Naive thymus-derived CD4-positive, alpha-beta T cell (primary cell): ENCODE measurements around the gene TNIK. TPM values are rescaled to one million over a fixed set of nuclear protein-coding genes. Genes with fewer than 3 reads are reported as not detected.

ENCODE experiments used
- ATAC-seq: fragments of 150-1000 bp; cut with Tn5 transposase; 2 replicates; pipeline ENCODE4 v1.10.0; 2021; ENCODE audit warnings: mild to moderate bottlenecking, moderate library complexity
- CTCF ChIA-PET: fragments of 350-600 bp; sonication (Branson Sonifier 250); formaldehyde crosslinking; loops from one replicate; lab custom pipeline; 2021; ENCODE audit warnings: antibody characterized with exemption; lab: Charles Lee
- POLR2A ChIA-PET: fragments of 350-600 bp; sonication (Branson Sonifier 250); formaldehyde crosslinking; loops from one replicate; lab custom pipeline; 2021; ENCODE audit warnings: antibody characterized with exemption, inconsistent platforms; lab: Charles Lee
- DNase-seq, 9 donors: peaks; one replicate each; pipeline versions ENCODE4 v3.0.0 to v3.0.0-alpha.2; 2020 to 2022; ENCODE audit warnings: mixed read lengths in 1 of 9
- H3K27ac ChIP-seq: one replicate; pipeline ENCODE4 v1.7.0; 2013; ENCODE audit warnings: mild to moderate bottlenecking, low read depth, low read length, moderate library complexity
- H3K27me3 ChIP-seq, 2 donors: one replicate each; pipeline ENCODE4 v1.7.0; 2013; ENCODE audit warnings: low read length in 2 of 2, mild to moderate bottlenecking in 2 of 2, moderate library complexity in 2 of 2; ENCODE audit not compliant: control insufficient read depth in 2 of 2, insufficient read depth in 2 of 2
- H3K36me3 ChIP-seq, 3 experiments: 1 replicate in 2 of 3; 2 replicates in 1 of 3; pipeline ENCODE4 v1.7.0; 2013; ENCODE audit warnings: low read length in 3 of 3, mild to moderate bottlenecking in 3 of 3, moderate library complexity in 1 of 3; ENCODE audit not compliant: insufficient read depth in 3 of 3, control insufficient read depth in 2 of 3
- H3K4me1 ChIP-seq, 2 donors: one replicate each; pipeline ENCODE4 v1.7.0; 2013; ENCODE audit warnings: low read length in 2 of 2, mild to moderate bottlenecking in 2 of 2, moderate library complexity in 1 of 2; ENCODE audit not compliant: control insufficient read depth in 2 of 2, insufficient read depth in 2 of 2
- H3K4me3 ChIP-seq: 2 replicates; pipeline ENCODE4 v1.7.0; 2013; ENCODE audit warnings: mild to moderate bottlenecking, low read length
- H3K9me3 ChIP-seq, 3 experiments: 1 replicate in 2 of 3; 2 replicates in 1 of 3; pipeline ENCODE4 v1.7.0; 2013; ENCODE audit warnings: low read length in 3 of 3; ENCODE audit not compliant: control insufficient read depth in 2 of 3
- H3K27ac Mint-ChIP-seq, 9 donors: one replicate each; pipeline ENCODE4 v1.8.0; 2020 to 2022; ENCODE audit warnings: mixed read lengths in 9 of 9, mild to moderate bottlenecking in 8 of 9, moderate library complexity in 5 of 9, inconsistent platforms in 2 of 9
- H3K27me3 Mint-ChIP-seq, 5 donors: one replicate each; pipeline ENCODE4 v1.8.0; 2021 to 2022; ENCODE audit warnings: mixed read lengths in 5 of 5, mild to moderate bottlenecking in 1 of 5
- H3K36me3 Mint-ChIP-seq, 5 donors: one replicate each; pipeline ENCODE4 v1.8.0; 2020 to 2022; ENCODE audit warnings: mixed read lengths in 5 of 5, mild to moderate bottlenecking in 3 of 5, inconsistent platforms in 1 of 5
- H3K4me1 Mint-ChIP-seq, 7 donors: one replicate each; pipeline ENCODE4 v1.8.0; 2020 to 2022; ENCODE audit warnings: mixed read lengths in 7 of 7, mild to moderate bottlenecking in 3 of 7, inconsistent platforms in 1 of 7
- H3K4me3 Mint-ChIP-seq, 10 donors: one replicate each; pipeline ENCODE4 v1.8.0; 2020 to 2022; ENCODE audit warnings: mild to moderate bottlenecking in 10 of 10, mixed read lengths in 10 of 10, moderate library complexity in 6 of 10, inconsistent platforms in 2 of 10
- H3K9me3 Mint-ChIP-seq, 11 donors: one replicate each; pipeline ENCODE4 v1.8.0; 2020 to 2022; ENCODE audit warnings: mixed read lengths in 11 of 11, mild to moderate bottlenecking in 4 of 11, inconsistent platforms in 1 of 11, moderate library complexity in 1 of 11
- intact Hi-C, 2 donors: fragments of 100-400 bp; cut with micrococcal nuclease; formaldehyde crosslinking; loops; one replicate each; pipeline ENCODE4 v1.15.1; 2023
- polyA plus RNA-seq, 2 donors: library from polyadenylated mRNA; unstranded; fragments of 300-500 nt; fragmentation: Illumina TruSeq; gene quantifications; one replicate each; pipeline ENCODE4 v1.2.3, GENCODE V29; 2021
- total RNA-seq, 6 experiments: library from RNA in 5 of 6; stranded (reverse) in 5 of 6; gene quantifications; 1 replicate in 5 of 6; 2 replicates in 1 of 6; pipeline ENCODE4 v1.2.3 and lab custom pipeline; 2021 to 2026

The TNIK gene
- total RNA-seq (10 to 100 TPM; 61.6 to 74.9 (median 73.6) TPM), polyA plus RNA-seq (10 to 100 TPM; 20.2 to 22.1 TPM), total RNA-seq (lab: John Stamatoyannopoulos, UW) (174 reads per million, percentile 92 among the genes with 10 or more reads in this experiment)

DNA sequence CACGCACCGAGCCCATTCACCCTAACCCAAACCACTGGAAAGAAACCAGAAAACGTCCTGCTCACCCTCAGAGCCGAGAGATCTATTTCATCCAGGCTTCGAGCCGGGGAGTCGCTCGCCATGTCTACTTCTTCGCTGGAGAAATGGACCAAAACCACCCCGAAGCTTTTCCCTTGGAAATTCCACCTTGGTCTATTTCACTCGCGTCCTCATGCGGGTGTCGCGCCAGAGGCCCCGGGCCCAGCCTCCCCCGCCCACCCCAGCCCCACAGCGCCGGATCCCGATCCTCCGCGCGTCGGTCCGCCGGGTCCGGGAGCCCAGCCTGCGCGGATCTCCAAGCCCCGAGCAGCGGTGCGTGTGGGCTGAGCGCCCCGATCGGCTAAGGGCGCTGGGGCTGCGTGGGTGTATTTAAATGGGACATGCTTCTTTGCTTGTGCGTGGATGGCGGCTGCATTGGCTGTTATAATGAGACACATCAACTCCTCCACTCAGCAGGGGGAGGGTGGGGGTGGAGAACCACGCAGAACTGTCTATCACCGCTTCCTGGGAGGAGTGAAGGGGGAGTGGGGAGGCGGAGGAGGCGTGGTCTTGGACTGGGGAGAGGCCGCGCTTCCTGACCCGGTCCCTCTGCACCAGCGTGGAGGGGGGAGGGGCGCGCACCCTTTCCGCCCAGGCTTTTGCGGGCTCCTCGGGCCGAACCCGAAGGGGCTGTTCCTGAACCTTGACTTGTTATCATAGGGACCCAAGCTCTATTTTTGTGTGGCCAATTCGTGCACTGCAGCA, at the start of gene TNIK:
TNIK (minus strand) TSS at position 464 of the 783 bp plus-strand sequence; CDS start at position 122, 342 bp downstream.
- Mint-ChIP-seq H3K36me3 (peaks cover 0 to 10% (median 0%) of the 10 kb centered on the region in 5 donors), H3K27me3 (no peaks in the 10 kb centered on the region), H3K4me1 (peaks cover 19 to 46% (median 45%) of the 10 kb centered on the region in 7 donors), H3K4me3 (peak within 1 kb of the TSS; percentile 91 to 98 (median 94)), H3K27ac (peak within 1 kb of the TSS; percentile 88 to 96 (median 91)), H3K9me3 (no peaks in the 10 kb centered on the region)
- peak; percentile 92 for ATAC-seq
- CTCF ChIA-PET, result interaction anchor here (0.7 to 1.5 kb wide), 6 partner anchors 20 to 216 kb away, joined by 3 to 4 read pairs (median 3); no protein-coding TSS in a partner anchor
- Histone ChIP-seq H3K9me3 (no peaks in the 10 kb centered on the region), H3K27me3 (no peaks in the 10 kb centered on the region), H3K27ac (peak within 1 kb of the TSS; percentile 81), H3K4me1 (peaks cover 15 to 29% of the 10 kb centered on the region in 2 donors), H3K4me3 (peak within 1 kb of the TSS; percentile 87), H3K36me3 (peaks cover 0 to 17% (median 0%) of the 10 kb centered on the region in 3 experiments)
- peak; percentile 73 to 99 (median 91) for DNase-seq
- intact Hi-C loops, result loop anchor here (1.0 to 10.0 kb wide), 23 partner anchors 14 to 1695 kb away; partner anchors contain the start of genes ECT2 (in 2 of the 2), EIF5A2 (in 2 of the 2), FNDC3B (in 1 of the 2) and MYNN (in 1 of the 2)
- POLR2A ChIA-PET, result interaction anchor here (0.7 to 3.9 kb wide), 16 partner anchors 11 to 273 kb away, joined by 3 to 29 read pairs (median 4); no protein-coding TSS in a partner anchor

GRCh38 chr3:171508676-171509075, 48.5 kb upstream of the TNIK start:
- peaks cover 0 to 9% (median 0%) of the 10 kb centered on the region in 11 donors for H3K9me3 Mint-ChIP-seq
- H3K4me1 Mint-ChIP-seq, result peaks cover 0 to 7% (median 0%) of the 10 kb centered on the region in 7 donors
- no peak overlapping the region for H3K27ac Mint-ChIP-seq
- CTCF ChIA-PET, result no interaction called here
- intact Hi-C loops, result no loop called here
- Histone ChIP-seq H3K27me3 (no peaks in the 10 kb centered on the region), H3K9me3 (no peaks in the 10 kb centered on the region), H3K27ac (no peak overlapping the region), H3K4me1 (no peaks in the 10 kb centered on the region), H3K36me3 (no peaks in the 10 kb centered on the region), H3K4me3 (no peak overlapping the region)
- ATAC-seq (no peak), DNase-seq (no peak)
- no peak overlapping the region for H3K4me3 Mint-ChIP-seq
- H3K27me3 Mint-ChIP-seq, result peaks cover 0 to 5% (median 0%) of the 10 kb centered on the region in 5 donors
- POLR2A ChIA-PET, result interaction anchor here (1.0 kb wide), 1 partner anchor 16 kb away, joined by 3 read pairs; no protein-coding TSS in a partner anchor
- peaks cover 0 to 7% (median 5%) of the 10 kb centered on the region in 5 donors for H3K36me3 Mint-ChIP-seq

GRCh38 chr3:171508206-171508605, 48.0 kb upstream of the TNIK start:
- Mint-ChIP-seq H3K36me3 (peaks cover 0 to 7% (median 5%) of the 10 kb centered on the region in 5 donors), H3K27me3 (peaks cover 0 to 4% (median 0%) of the 10 kb centered on the region in 5 donors), H3K9me3 (peaks cover 0 to 9% (median 0%) of the 10 kb centered on the region in 11 donors), H3K27ac (no peak overlapping the region), H3K4me3 (no peak overlapping the region), H3K4me1 (peaks cover 0 to 7% (median 0%) of the 10 kb centered on the region in 7 donors)
- DNase-seq (no peak), ATAC-seq (no peak)
- Histone ChIP-seq H3K27me3 (no peaks in the 10 kb centered on the region), H3K27ac (no peak overlapping the region), H3K9me3 (no peaks in the 10 kb centered on the region), H3K36me3 (no peaks in the 10 kb centered on the region), H3K4me1 (no peaks in the 10 kb centered on the region), H3K4me3 (no peak overlapping the region)
- ChIA-PET POLR2A (interaction anchor here (1.0 kb wide), 2 partner anchors 15 to 48 kb away, joined by 3 read pairs; partner anchors contain the start of gene TNIK), CTCF (no interaction called here)
- intact Hi-C loops, result no loop called here

DNA sequence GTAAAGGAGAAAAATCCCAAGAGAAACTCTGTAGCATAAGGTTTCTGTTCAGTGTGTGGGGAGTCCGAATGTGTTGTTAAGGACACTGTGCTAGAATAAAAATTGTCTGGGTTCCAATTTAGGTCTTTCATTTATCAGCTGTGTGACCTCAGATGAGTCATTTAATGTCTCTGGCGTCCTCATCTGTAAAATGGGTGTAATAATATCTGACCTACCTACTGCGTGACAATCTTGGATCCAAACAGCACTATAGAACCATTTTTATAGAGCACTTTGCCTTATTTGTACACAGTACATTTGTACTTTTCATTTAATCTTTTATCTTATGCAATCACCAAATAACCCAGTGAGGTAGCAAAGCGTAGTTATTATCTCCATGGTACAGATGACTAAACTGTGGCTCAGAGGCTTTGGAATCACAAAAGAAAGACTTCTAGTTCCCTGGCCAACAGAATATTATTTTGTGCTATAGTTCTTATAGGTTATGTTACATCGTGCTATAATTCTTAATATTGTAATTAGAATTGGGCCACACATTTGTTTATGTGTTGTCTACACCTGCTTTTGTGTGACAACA, 46.6 kb upstream of the TNIK start:
- H3K27me3 ChIP-seq, result no peaks in the 10 kb centered on the region
- Mint-ChIP-seq H3K4me3 (no peak overlapping the region), H3K4me1 (peaks cover 0 to 3% (median 0%) of the 10 kb centered on the region in 7 donors), H3K36me3 (peaks cover 0 to 7% (median 3%) of the 10 kb centered on the region in 5 donors), H3K27ac (no peak overlapping the region), H3K9me3 (peaks cover 0 to 9% (median 0%) of the 10 kb centered on the region in 11 donors), H3K27me3 (peaks cover 0 to 3% (median 0%) of the 10 kb centered on the region in 5 donors)
- ATAC-seq (no peak), DNase-seq (no peak)
- no peaks in the 10 kb centered on the region for H3K36me3 ChIP-seq
- no peaks in the 10 kb centered on the region for H3K4me1 ChIP-seq
- H3K27ac ChIP-seq, result no peak overlapping the region
- ChIA-PET CTCF (interaction anchor here (0.7 kb wide), 1 partner anchor 197 kb away, joined by 3 read pairs; no protein-coding TSS in a partner anchor), POLR2A (interaction anchor here (1.0 kb wide), 1 partner anchor 46 kb away, joined by 3 read pairs; the partner anchor contains the start of gene TNIK)
- H3K4me3 ChIP-seq, result no peak overlapping the region
- intact Hi-C loops, result no loop called here
- H3K9me3 ChIP-seq, result no peaks in the 10 kb centered on the region

GRCh38 chr3:171505822-171506333, 45.7 kb upstream of the TNIK start:
- H3K27ac Mint-ChIP-seq, result no peak overlapping the region
- peaks cover 0 to 3% (median 0%) of the 10 kb centered on the region in 5 donors for H3K27me3 Mint-ChIP-seq
- H3K27ac ChIP-seq, result no peak overlapping the region
- H3K4me1 ChIP-seq, result no peaks in the 10 kb centered on the region
- H3K4me3 ChIP-seq, result no peak overlapping the region
- no peak overlapping the region for H3K4me3 Mint-ChIP-seq
- H3K27me3 ChIP-seq, result no peaks in the 10 kb centered on the region
- no peak for DNase-seq
- no peaks in the 10 kb centered on the region for H3K9me3 ChIP-seq
- ATAC-seq, result no peak
- intact Hi-C loops, result no loop called here
- H3K9me3 Mint-ChIP-seq, result peaks cover 0 to 9% (median 0%) of the 10 kb centered on the region in 11 donors
- peaks cover 0 to 7% (median 0%) of the 10 kb centered on the region in 5 donors for H3K36me3 Mint-ChIP-seq
- H3K4me1 Mint-ChIP-seq, result peaks cover 0 to 4% (median 0%) of the 10 kb centered on the region in 7 donors
- no peaks in the 10 kb centered on the region for H3K36me3 ChIP-seq
- CTCF ChIA-PET, result no interaction called here
- POLR2A ChIA-PET, result interaction anchor here (0.6 to 0.7 kb wide), 2 partner anchors 11 to 1268 kb away, joined by 3 to 5 read pairs; no protein-coding TSS in a partner anchor

DNA sequence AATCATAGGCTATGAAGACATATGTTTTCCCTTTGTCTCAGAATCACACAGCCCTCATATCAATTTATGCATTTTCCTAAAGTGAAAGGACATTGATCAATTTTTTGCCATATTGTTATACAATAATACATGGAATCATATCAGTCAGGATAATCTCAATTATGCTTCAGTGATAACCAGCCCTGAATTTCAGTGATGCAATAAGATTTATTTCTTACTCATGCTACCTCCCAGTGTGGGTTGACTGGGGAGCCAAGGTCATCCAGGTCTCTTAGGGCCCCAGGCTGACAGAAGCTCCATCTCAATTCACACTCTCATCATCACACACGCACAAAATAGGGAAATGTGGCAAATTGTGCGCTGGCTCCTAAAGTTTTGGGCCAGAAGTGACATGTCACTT, 44.2 kb upstream of the TNIK start:
- intact Hi-C loops, result no loop called here
- ATAC-seq, result no peak
- ChIA-PET CTCF (no interaction called here), POLR2A (no interaction called here)
- peaks cover 0 to 4% of the 10 kb centered on the region in 2 donors for H3K4me1 ChIP-seq
- H3K4me1 Mint-ChIP-seq, result peaks cover 7 to 15% (median 9%) of the 10 kb centered on the region in 7 donors
- no peak overlapping the region for H3K4me3 ChIP-seq
- H3K27me3 Mint-ChIP-seq, result peaks cover 0 to 3% (median 0%) of the 10 kb centered on the region in 5 donors
- H3K9me3 Mint-ChIP-seq, result peaks cover 0 to 9% (median 0%) of the 10 kb centered on the region in 11 donors
- no peak overlapping the region for H3K27ac ChIP-seq
- peaks cover 0 to 11% (median 3%) of the 10 kb centered on the region in 5 donors for H3K36me3 Mint-ChIP-seq
- no peaks in the 10 kb centered on the region for H3K36me3 ChIP-seq
- no peak overlapping the region for H3K27ac Mint-ChIP-seq
- H3K4me3 Mint-ChIP-seq, result no peak overlapping the region
- DNase-seq, result no peak
- H3K27me3 ChIP-seq, result no peaks in the 10 kb centered on the region
- H3K9me3 ChIP-seq, result no peaks in the 10 kb centered on the region
